ENCODE data around the gene CHST8.
"Not testable (repeated sequence)": the region's sequence is repeated elsewhere in the genome, so short reads cannot be mapped to it uniquely, and the experiment has no call there.

CHST8 gene

GRCh38 chr19:33691736-33692135 lies 70.0 kb downstream of the CHST8 start:
- DNase-seq, result no peak

DNA sequence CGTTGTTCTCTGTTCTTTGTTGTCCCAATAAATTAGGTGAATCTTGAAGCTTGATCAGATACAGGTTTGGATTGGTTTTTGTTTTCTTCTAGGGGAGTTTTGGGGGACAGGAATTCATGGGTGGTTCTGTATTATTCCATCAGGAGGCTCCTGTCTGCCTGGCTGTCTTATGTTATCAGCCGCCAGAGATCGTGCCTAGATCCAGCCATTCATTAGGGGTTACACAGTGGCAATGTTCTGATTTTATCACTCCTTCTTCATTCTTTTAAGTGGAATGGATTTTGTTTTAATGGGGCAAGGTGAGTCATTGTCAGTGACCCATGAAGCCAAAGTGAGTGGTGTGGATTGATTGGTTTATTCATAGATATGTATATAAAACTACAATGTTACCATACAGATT lies 71.9 kb downstream of the CHST8 start:
- no peak for DNase-seq

GRCh38 chr19:33695547-33695946 lies 73.8 kb downstream of the CHST8 start:
- DNase-seq, result not testable (repeated sequence)

GRCh38 chr19:33697766-33698165 lies 76.0 kb downstream of the CHST8 start:
- no peak for DNase-seq

DNA sequence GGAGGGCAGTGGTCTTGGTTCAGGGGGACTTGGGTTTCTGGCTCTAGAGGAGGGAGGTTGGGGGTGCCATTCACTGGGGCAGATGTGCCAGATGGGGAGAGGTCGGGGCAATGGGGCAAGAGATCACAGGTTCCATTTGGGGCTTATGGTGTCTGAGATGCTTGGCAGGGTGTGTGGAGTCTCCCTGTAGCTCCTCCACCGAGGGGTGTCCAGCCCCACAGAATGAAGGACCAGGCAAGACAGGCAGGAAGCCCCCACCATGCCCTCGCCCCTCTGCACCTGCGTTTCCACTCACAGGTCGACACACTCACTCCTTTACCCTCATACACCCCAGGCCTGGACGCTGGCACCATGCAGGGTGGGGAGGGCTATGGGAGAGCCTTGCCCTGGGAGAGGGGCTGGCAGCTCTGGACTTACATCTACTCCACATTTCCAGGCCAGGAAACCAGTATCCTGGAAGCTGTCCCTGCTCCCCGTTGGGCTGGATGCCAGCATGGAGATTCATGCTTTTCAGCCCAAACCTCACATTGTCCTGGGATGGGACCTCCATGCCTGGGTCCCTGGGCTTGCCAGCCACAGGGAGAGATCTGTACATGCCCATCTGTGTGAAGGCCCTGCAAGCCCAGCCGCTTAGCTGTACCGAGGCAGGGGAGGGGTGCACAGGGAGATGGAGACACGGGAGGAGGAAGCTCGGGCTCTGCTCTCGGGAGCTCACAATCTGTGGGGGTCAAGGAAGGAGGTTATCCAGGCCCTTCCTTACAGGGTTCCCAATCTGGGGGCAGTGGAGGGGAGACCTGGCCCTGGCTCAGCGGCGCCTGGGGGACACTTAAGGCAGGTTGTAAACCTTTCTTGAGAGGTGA lies 77.1 kb downstream of the CHST8 start:
- DNase-seq, result no peak

GRCh38 chr19:33699754-33700407 lies 78.1 kb downstream of the CHST8 start:
- DNase-seq, result no peak

GRCh38 chr19:33700408-33701013 lies 78.8 kb downstream of the CHST8 start:
- no peak for DNase-seq

DNA sequence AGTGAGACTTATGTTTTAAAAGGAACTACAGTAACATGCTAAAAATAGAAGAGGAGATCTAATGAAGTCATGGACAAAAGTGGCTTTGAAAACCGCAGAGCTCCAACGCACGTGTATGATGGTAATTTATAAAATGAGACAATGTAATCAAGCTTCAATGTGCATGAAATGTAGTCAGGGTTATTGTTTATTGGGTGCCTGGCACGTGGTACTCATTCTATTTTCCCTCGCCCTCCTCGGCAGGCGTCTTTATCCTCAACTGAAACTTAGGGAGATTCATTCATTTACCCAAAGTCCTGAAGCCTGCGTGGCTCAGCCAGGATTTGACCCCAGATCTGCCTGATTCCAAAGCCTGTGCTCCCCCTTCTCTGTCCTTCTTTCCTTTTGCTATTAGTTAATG lies 79.8 kb downstream of the CHST8 start:
- no peak for DNase-seq

GRCh38 chr19:33702606-33703437 lies 81.1 kb downstream of the CHST8 start:
- no peak for DNase-seq

GRCh38 chr19:33703438-33703750 lies 81.6 kb downstream of the CHST8 start:
- DNase-seq, result no peak

DNA sequence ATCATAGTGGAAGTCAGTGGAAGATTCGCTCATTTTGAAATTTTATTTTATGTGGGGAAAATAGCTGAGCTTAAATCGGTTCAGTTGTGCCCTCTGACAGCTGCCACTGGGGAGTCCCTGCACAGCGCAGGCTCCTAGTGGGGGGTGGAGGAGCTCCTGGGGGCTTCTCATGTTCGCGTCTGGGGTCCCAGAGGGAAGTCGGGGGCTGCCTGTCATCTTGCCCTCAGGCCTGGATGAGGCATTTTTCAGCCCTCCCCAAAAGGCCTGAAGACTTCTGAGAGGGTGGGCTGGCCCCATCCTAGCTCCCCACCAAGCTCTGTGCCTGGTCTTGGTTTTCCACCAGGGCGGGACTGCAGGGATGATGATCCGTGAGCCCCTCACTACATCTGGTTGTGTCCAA lies 82.1 kb downstream of the CHST8 start:
- DNase-seq, result no peak

- no peak for DNase-seq
These were observed 82.5 kb downstream of the CHST8 start for GRCh38 chr19:33704271-33704670.

DNA sequence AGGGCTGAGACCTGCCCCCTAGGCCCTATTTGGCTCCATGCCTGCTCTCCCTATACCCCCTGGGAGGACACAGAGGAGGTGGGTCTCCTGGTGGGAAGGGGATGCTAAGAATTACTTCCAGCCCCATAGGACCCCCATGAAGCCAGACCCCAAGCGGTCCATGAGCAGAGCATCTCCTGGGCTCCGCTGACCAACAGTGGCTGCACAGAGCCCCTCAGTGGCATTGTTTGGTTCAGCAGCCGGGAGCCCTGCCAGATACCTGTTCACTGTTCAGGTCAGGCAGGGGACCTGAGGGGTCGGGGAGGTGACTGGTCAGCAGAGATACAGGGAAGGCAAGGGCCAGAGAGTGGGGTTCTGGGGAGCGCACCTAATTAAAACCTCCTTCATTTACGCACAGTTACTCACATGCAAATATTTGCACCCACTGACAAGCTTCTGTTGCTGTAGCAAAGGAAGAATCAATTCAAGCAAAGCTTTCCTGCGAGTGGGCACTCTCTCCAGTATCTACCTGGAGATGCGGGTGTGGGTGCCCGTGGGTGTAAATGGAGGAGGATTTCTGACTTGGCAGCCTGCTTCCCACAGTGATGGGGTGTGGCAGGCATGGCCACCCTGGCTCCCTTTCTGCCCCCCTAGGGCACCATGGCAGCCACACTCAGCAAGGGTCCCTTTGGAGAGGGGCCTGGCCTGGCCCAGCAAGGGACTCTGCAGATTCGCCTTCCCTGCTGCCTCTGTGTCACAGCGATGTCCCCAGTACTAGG lies 83.5 kb downstream of the CHST8 start:
- DNase-seq, result no peak

- no peak for DNase-seq
These were observed 84.1 kb downstream of the CHST8 start for GRCh38 chr19:33705860-33706259.

- DNase-seq, result no peak
These were observed 84.9 kb downstream of the CHST8 start for GRCh38 chr19:33706631-33707030.

- DNase-seq, result no peak
These were observed 90.5 kb downstream of the CHST8 start for GRCh38 chr19:33712268-33712667.

- DNase-seq, result no peak
These were observed 91.4 kb downstream of the CHST8 start for GRCh38 chr19:33713194-33713593.

DNA sequence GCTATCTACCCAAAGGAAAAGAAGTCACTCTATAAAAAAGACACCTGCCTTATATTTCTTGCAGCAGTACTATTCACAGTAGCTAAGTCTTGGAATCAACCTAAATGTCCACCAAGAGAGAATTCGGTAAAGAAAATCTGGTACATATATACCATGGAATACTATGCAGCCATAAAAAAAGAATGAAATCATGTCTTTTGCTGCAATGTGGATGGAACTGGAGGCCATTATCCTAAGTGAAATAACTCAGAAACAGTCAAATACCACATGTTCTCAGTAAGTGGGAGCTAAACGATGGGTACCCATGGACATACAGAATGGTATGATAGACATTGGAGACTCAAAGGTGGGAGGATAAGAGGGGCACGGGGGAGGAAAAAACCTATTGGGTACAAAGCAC lies 92.4 kb downstream of the CHST8 start:
- no peak for DNase-seq

DNA sequence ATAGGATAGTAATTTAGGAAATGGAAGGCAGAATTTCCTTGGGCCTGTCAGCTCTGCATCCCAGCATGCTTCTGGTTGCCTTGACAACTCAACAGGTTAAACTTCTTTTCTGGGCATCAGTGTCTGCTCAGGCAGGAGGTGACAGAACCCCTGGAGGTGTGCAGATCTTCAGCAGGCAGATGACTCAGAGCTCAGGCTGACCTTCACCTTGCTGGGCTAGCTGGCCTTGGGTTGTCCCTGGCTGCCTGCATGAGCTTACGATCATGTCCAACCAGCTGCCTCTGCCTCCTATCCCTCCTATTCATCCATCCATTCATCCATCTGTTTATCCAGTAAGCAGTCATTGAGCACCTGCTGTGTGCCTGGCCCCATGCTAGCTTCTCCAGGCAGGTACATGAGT lies 93.7 kb downstream of the CHST8 start:
- no peak for DNase-seq

- no peak for DNase-seq
These were observed 96.1 kb downstream of the CHST8 start for GRCh38 chr19:33717878-33718277.

- DNase-seq, result no peak
These were observed 97.0 kb downstream of the CHST8 start for GRCh38 chr19:33718651-33719254.
